H1 (cell line): ENCODE results near the gene FANK1. TPM values are rescaled to one million over a fixed set of nuclear protein-coding genes. Genes with fewer than 3 reads are reported as not detected.
"Not testable (repeated sequence)": the region's sequence is repeated elsewhere in the genome, so short reads cannot be mapped to it uniquely, and the experiment has no call there.

Experiments used
- CTCF ChIA-PET: fragments of 300-600 bp; sonication (Branson Sonifier 250); formaldehyde crosslinking; loops from one replicate; lab custom pipeline; 2021; ENCODE audit not compliant: partially characterized antibody; lab: Charles Lee
- POLR2A ChIA-PET: fragments of 300-600 bp; sonication (Branson Sonifier 250); formaldehyde crosslinking; loops from one replicate; lab custom pipeline; 2021; ENCODE audit warnings: inconsistent platforms; ENCODE audit not compliant: partially characterized antibody; lab: Charles Lee
- DNase-seq, 2 experiments: peaks; one replicate each; pipeline versions ENCODE4 v3.0.0 to v3.0.0-alpha.2; 2010 to 2022; ENCODE audit warnings: low spot score in 2 of 2, low read depth in 1 of 2, mixed read lengths in 1 of 2
- FAIRE-seq: peaks from 2 replicates; lab custom pipeline; 2011; peaks lifted over from hg19 to GRCh38; lab: Jason Lieb, UNC
- H2AFZ ChIP-seq: 2 replicates; pipeline ENCODE4 v1.8.1; 2012; ENCODE audit warnings: low read length, inconsistent platforms
- H2AK5ac ChIP-seq: 2 replicates; pipeline ENCODE4 v1.6.1; 2013; ENCODE audit warnings: low read depth, low read length
- H2BK120ac ChIP-seq: replicated peaks from 2 replicates; pipeline ENCODE3; 2013; ENCODE audit warnings: low read depth, low read length, inconsistent platforms
- H2BK12ac ChIP-seq: 2 replicates; pipeline ENCODE4 v1.6.1; 2013; ENCODE audit warnings: low read depth, low read length
- H2BK15ac ChIP-seq: 2 replicates; pipeline ENCODE4 v1.6.1; 2013; ENCODE audit warnings: low read length
- H2BK20ac ChIP-seq: 2 replicates; pipeline ENCODE4 v1.6.1; 2013; ENCODE audit warnings: low read length
- H2BK5ac ChIP-seq: 2 replicates; pipeline ENCODE4 v1.6.1; 2013; ENCODE audit warnings: low read depth, low read length
- H3K14ac ChIP-seq: 2 replicates; pipeline ENCODE4 v1.6.1; 2013; ENCODE audit warnings: inconsistent platforms; ENCODE audit not compliant: insufficient read length
- H3K18ac ChIP-seq: 2 replicates; pipeline ENCODE4 v1.6.1; 2013; ENCODE audit warnings: low read length; ENCODE audit errors: extremely low read depth
- H3K23ac ChIP-seq: 2 replicates; pipeline ENCODE4 v1.6.1; 2013; ENCODE audit warnings: inconsistent platforms; ENCODE audit not compliant: insufficient read length
- H3K23me2 ChIP-seq: 2 replicates; pipeline ENCODE4 v1.6.1; 2013; ENCODE audit warnings: low read depth, low read length
- H3K27ac ChIP-seq: 2 replicates; pipeline ENCODE4 v1.6.1; 2011; ENCODE audit warnings: low read depth, low read length, inconsistent platforms
- H3K27me3 ChIP-seq, 4 experiments: replicated peaks in 1 of 4; 1 replicate in 1 of 4; 2 replicates in 3 of 4; pipeline versions ENCODE4 v1.6.1 to v1.8.1; 2011 to 2013; ENCODE audit warnings: low read length in 3 of 4, mild to moderate bottlenecking in 3 of 4, inconsistent platforms in 2 of 4, mixed read lengths in 2 of 4, moderate library complexity in 1 of 4; ENCODE audit not compliant: control insufficient read depth in 3 of 4, insufficient read depth in 3 of 4; ENCODE audit errors: extremely low read depth in 1 of 4
- H3K36me3 ChIP-seq, 4 experiments: 2 replicates each; pipeline versions ENCODE4 v1.6.1 to v1.8.1; 2011 to 2013; ENCODE audit warnings: mild to moderate bottlenecking in 4 of 4, low read length in 3 of 4, moderate library complexity in 2 of 4, control low read depth in 1 of 4, inconsistent platforms in 1 of 4; ENCODE audit not compliant: insufficient read depth in 4 of 4, control insufficient read depth in 2 of 4
- H3K4ac ChIP-seq: replicated peaks from 2 replicates; pipeline ENCODE3; 2013; ENCODE audit warnings: low read length, low read depth, mixed read lengths, inconsistent platforms; ENCODE audit not compliant: insufficient read length
- H3K4me1 ChIP-seq, 4 experiments: replicated peaks in 1 of 4; 1 replicate in 1 of 4; 2 replicates in 3 of 4; pipeline versions ENCODE4 v1.6.1 to v1.8.1; 2011 to 2013; ENCODE audit warnings: low read length in 3 of 4, inconsistent platforms in 2 of 4, mixed read lengths in 1 of 4; ENCODE audit not compliant: insufficient read depth in 4 of 4, control insufficient read depth in 3 of 4
- H3K4me2 ChIP-seq, 2 experiments: 2 replicates each; pipeline versions ENCODE4 v1.6.1 to v1.8.1; 2011 to 2013; ENCODE audit warnings: low read depth in 2 of 2, low read length in 2 of 2, control low read depth in 1 of 2, inconsistent platforms in 1 of 2, mild to moderate bottlenecking in 1 of 2; ENCODE audit not compliant: insufficient read depth in 1 of 2
- H3K4me3 ChIP-seq, 4 experiments: fragments of 200-600, 300-600 bp in 1 of 4; sonication (generic), shearing (Covaris generic), sonication (Bioruptor Twin) in 1 of 4; 2 replicates each; pipeline versions ENCODE4 v1.5.1 to v1.8.1; 2011 to 2016; ENCODE audit warnings: low read length in 4 of 4, low read depth in 3 of 4, control low read depth in 2 of 4, inconsistent platforms in 2 of 4, mild to moderate bottlenecking in 2 of 4, mixed read lengths in 1 of 4, moderate library complexity in 1 of 4; ENCODE audit not compliant: insufficient read depth in 2 of 4; ENCODE audit errors: extremely low read depth in 1 of 4
- H3K56ac ChIP-seq: replicated peaks from 2 replicates; pipeline ENCODE3; 2013; ENCODE audit warnings: low read depth, mild to moderate bottlenecking, mixed read lengths, low read length, inconsistent platforms; ENCODE audit not compliant: insufficient read length
- H3K79me1 ChIP-seq: 2 replicates; pipeline ENCODE4 v1.6.1; 2013; ENCODE audit warnings: low read depth, low read length, control low read depth
- H3K79me2 ChIP-seq, 2 experiments: 2 replicates each; pipeline versions ENCODE4 v1.6.1 to v1.8.1; 2012 to 2013; ENCODE audit warnings: low read length in 2 of 2, mild to moderate bottlenecking in 2 of 2, inconsistent platforms in 1 of 2; ENCODE audit not compliant: insufficient read depth in 2 of 2, control insufficient read depth in 1 of 2
- H3K9ac ChIP-seq, 4 experiments: replicated peaks in 1 of 4; 1 replicate in 1 of 4; 2 replicates in 3 of 4; pipeline versions ENCODE4 v1.6.1 to v1.8.1; 2011 to 2013; ENCODE audit warnings: low read depth in 3 of 4, low read length in 3 of 4, control low read depth in 2 of 4, mild to moderate bottlenecking in 2 of 4, moderate library complexity in 2 of 4, inconsistent platforms in 1 of 4; ENCODE audit errors: extremely low read depth in 1 of 4
- H3K9me3 ChIP-seq, 2 experiments: 2 replicates each; pipeline versions ENCODE4 v1.6.1 to v1.8.1; 2012 to 2013; ENCODE audit warnings: mild to moderate bottlenecking in 2 of 2, moderate library complexity in 2 of 2, control low read depth in 1 of 2, inconsistent platforms in 1 of 2, low read depth in 1 of 2, low read length in 1 of 2, mixed read lengths in 1 of 2; ENCODE audit not compliant: insufficient read depth in 2 of 2
- H4K20me1 ChIP-seq, 2 experiments: replicated peaks in 1 of 2; 2 replicates each; pipeline versions ENCODE3 to v1.8.1; 2011 to 2013; ENCODE audit warnings: inconsistent platforms in 2 of 2, low read length in 2 of 2, mild to moderate bottlenecking in 1 of 2; ENCODE audit not compliant: insufficient read depth in 2 of 2, control insufficient read depth in 1 of 2
- H4K5ac ChIP-seq: 2 replicates; pipeline ENCODE4 v1.6.1; 2013; ENCODE audit warnings: low read length, low read depth, mixed read lengths, inconsistent platforms; ENCODE audit not compliant: insufficient read length
- H4K8ac ChIP-seq: 2 replicates; pipeline ENCODE4 v1.8.0; 2013; ENCODE audit warnings: mild to moderate bottlenecking, moderate library complexity, low read length, inconsistent platforms; ENCODE audit not compliant: insufficient read depth; ENCODE audit errors: extremely low read depth
- H4K91ac ChIP-seq: replicated peaks from 2 replicates; pipeline ENCODE3; 2013; ENCODE audit warnings: low read length, mixed read lengths, inconsistent platforms; ENCODE audit not compliant: insufficient read length
- whole genome bisulfite sequencing, 2 experiments: shearing (Covaris generic) in 1 of 2; methylation state at CpG; one replicate each; pipeline versions ENCODE4 v1.1.6 to v1.1.7; 2013 to 2015; ENCODE audit warnings: low lambda C conversion rate in 2 of 2, mixed read lengths in 2 of 2, inconsistent platforms in 1 of 2, low coverage in 1 of 2, missing lambda C conversion rate in 1 of 2; ENCODE audit not compliant: insufficient replicate concordance in 2 of 2, insufficient coverage in 1 of 2, insufficient read length in 1 of 2; ENCODE audit errors: extremely low coverage in 1 of 2, missing lambda C conversion rate in 1 of 2; 5-methylcytosine and 5-hydroxymethylcytosine counted together
- polyA plus RNA-seq, 7 experiments: library from polyadenylated mRNA; depleted of rRNA in 3 of 7; stranded (reverse) in 5 of 7; unstranded in 2 of 7; fragments of >200 nt in 5 of 7; fragments of 200-250 nt in 2 of 7; gene quantifications; 1 replicate in 5 of 7; 2 replicates in 1 of 7; 4 replicates in 1 of 7; pipeline versions ENCODE4 v1.2.1 to v1.2.3, GENCODE V29; 2011 to 2013; ENCODE audit warnings: missing spikeins in 2 of 7, mixed read lengths in 2 of 7
- total RNA-seq: library from RNA; stranded (reverse); fragmentation: NEBNext Ultra II Directional; extraction: Animal tissue kit (Norgen Biotek cat#: 25700); gene quantifications from 2 replicates; pipeline ENCODE4 v1.2.1, GENCODE V29; 2021

Gene FANK1
- total and polyA plus RNA-seq, 2 of the 8 experiments (the other 6 are each of a cell fraction or from before 2014, with no cell fraction given), result 1.2 TPM; not detected in 1

- H3K79me1 ChIP-seq, H4K20me1 ChIP-seq, H3K14ac ChIP-seq, H4K5ac ChIP-seq, H2BK20ac ChIP-seq, H2AK5ac ChIP-seq, H3K23ac ChIP-seq, POLR2A ChIA-PET, H3K18ac ChIP-seq, H3K23me2 ChIP-seq, DNase-seq, H4K91ac ChIP-seq, H3K9ac ChIP-seq, H3K27ac ChIP-seq, H3K4me1 ChIP-seq, H2BK12ac ChIP-seq, H3K4me2 ChIP-seq, H2BK15ac ChIP-seq, H2AFZ ChIP-seq, H2BK5ac ChIP-seq, FAIRE-seq, H3K4ac ChIP-seq, H2BK120ac ChIP-seq, H3K27me3 ChIP-seq, H3K56ac ChIP-seq, H3K4me3 ChIP-seq, H4K8ac ChIP-seq, H3K79me2 ChIP-seq, H3K36me3 ChIP-seq: not testable (repeated sequence)
- H3K9me3 ChIP-seq, result peaks cover 5 to 13% of the 10 kb centered on the region in 2 experiments; a peak in 3 of 4 replicates
- WGBS, 2 experiments, result 97% methylated on average over 24 of the region's 36 CpGs; no CpG with 5 or more reads in 1 of the 2 experiments
- CTCF ChIA-PET, result interaction anchor here (1.0 to 1.7 kb wide), 4 partner anchors 8 to 101 kb away, joined by 3 to 6 read pairs (median 4); no protein-coding TSS in a partner anchor
Observed at GRCh38 chr10:125970077-125970630, 73.8 kb downstream of the FANK1 start.
